ENCODE results near the gene TMUB1. TPM values are rescaled to one million over a fixed set of nuclear protein-coding genes. Genes with fewer than 3 reads are reported as not detected.

The TMUB1 gene
- total RNA-seq, 2 experiments from 2014 or later, result 56.0 to 59.6 TPM

- Histone ChIP-seq H4K20me1 (ENCODE audit: insufficient read depth, low read length) (no peaks in the 10 kb centered on the region; the same call in 1 of the 2 replicates), H2AFZ (ENCODE audit: low read length) (no peak overlapping the region), H3K9me3 (ENCODE audit: low read length) (no peaks in the 10 kb centered on the region), H3K36me3 (ENCODE audit: insufficient read depth, low read length) (no peaks in the 10 kb centered on the region), H3K4me1 (ENCODE audit: insufficient read depth, low read length, poor library complexity, severe bottlenecking) (peaks cover 29% of the 10 kb centered on the region), H3K9me2 (ENCODE audit: insufficient read depth, low read length) (no peaks in the 10 kb centered on the region), H3K4me3 (ENCODE audit: low read depth, low read length, poor library complexity, severe bottlenecking) (peak overlapping the region; percentile 48), H3K4me2 (ENCODE audit: low read length) (peak overlapping the region; percentile 63), H3K27ac (ENCODE audit: low read depth, low read length, poor library complexity, severe bottlenecking) (no peak overlapping the region), H3K79me2 (ENCODE audit: insufficient read depth, low read depth, low read length) (peaks cover 12% of the 10 kb centered on the region)
- TF ChIP-seq CTCF (conservative IDR thresholded peaks at IDR 0.05; ENCODE audit: low read length) (no peak), EZH2phosphoT487 (IDR thresholded peaks at IDR 0.05; ENCODE audit: borderline replicate concordance, low read depth, low read length) (peak; percentile 98; the same call in 1 of the 2 replicates)
- POLR2A ChIA-PET, result no interaction called here
- no peak for DNase-seq (ENCODE audit: low spot score)
- intact Hi-C loops (cut with micrococcal nuclease; ENCODE audit: unreplicated experiment), result loop anchor here (2.0 to 10.0 kb wide), 3 partner anchors 24 to 192 kb away; partner anchors contain the start of gene KCNH2
- CTCF ChIA-PET (ENCODE audit: unreplicated experiment), result no interaction called here
- no TSS peak for BruUV-seq (replicated peaks)
Observed at GRCh38 chr7:151086802-151087244, 3.5 kb upstream of the TMUB1 start.

GRCh38 chr7:151085691-151086620, 2.7 kb upstream of the TMUB1 start, which contains the start of gene AGAP3:
AGAP3 (plus strand) TSS chr7:151086475; CDS start chr7:151086742, 267 bp downstream.
- ChIA-PET CTCF (ENCODE audit: unreplicated experiment) (interaction anchor here (0.6 kb wide), 1 partner anchor 28 kb away, joined by 4 read pairs; the partner anchor contains the start of gene CDK5), POLR2A (interaction anchor here (0.6 to 1.3 kb wide), 3 partner anchors 9 to 61 kb away, joined by 3 to 4 read pairs (median 4); no protein-coding TSS in a partner anchor)
- BruUV-seq (replicated peaks), result no TSS peak
- peak within 1 kb of the TSS; percentile 97 for H3K4me2 ChIP-seq (ENCODE audit: low read length)
- peak within 1 kb of the TSS; percentile 82 for H2AFZ ChIP-seq (ENCODE audit: low read length)
- no peak within 1 kb of the TSS for H3K27ac ChIP-seq (ENCODE audit: low read depth, low read length, poor library complexity, severe bottlenecking)
- peaks cover 12% of the 10 kb centered on the region for H3K79me2 ChIP-seq (ENCODE audit: insufficient read depth, low read depth, low read length)
- no peaks in the 10 kb centered on the region for H3K9me2 ChIP-seq (ENCODE audit: insufficient read depth, low read length)
- no peaks in the 10 kb centered on the region for H3K36me3 ChIP-seq (ENCODE audit: insufficient read depth, low read length)
- H4K20me1 ChIP-seq (ENCODE audit: insufficient read depth, low read length), result no peaks in the 10 kb centered on the region; the same call in 1 of the 2 replicates
- peak; percentile 48 for DNase-seq (ENCODE audit: low spot score)
- TF ChIP-seq CTCF (conservative IDR thresholded peaks at IDR 0.05; ENCODE audit: low read length) (no peak), EZH2phosphoT487 (IDR thresholded peaks at IDR 0.05; ENCODE audit: borderline replicate concordance, low read depth, low read length) (no peak)
- peaks cover 38% of the 10 kb centered on the region for H3K4me1 ChIP-seq (ENCODE audit: insufficient read depth, low read length, poor library complexity, severe bottlenecking)
- intact Hi-C loops (cut with micrococcal nuclease; ENCODE audit: unreplicated experiment), result loop anchor here (2.0 to 10.0 kb wide), 3 partner anchors 25 to 191 kb away; partner anchors contain the start of gene KCNH2
- H3K4me3 ChIP-seq (ENCODE audit: low read depth, low read length, poor library complexity, severe bottlenecking), result peak within 1 kb of the TSS; percentile 69
- H3K9me3 ChIP-seq (ENCODE audit: low read length), result no peaks in the 10 kb centered on the region

All from OCI-LY7 (cell line).